Iris pigment epithelial cell (primary cell): Measurements from ENCODE around the gene MCF2L2.

Experiments used
- DNase-seq: peaks from one replicate; pipeline ENCODE4 v3.0.0-alpha.2; 2011; ENCODE audit warnings: low read depth

MCF2L2 gene

DNA sequence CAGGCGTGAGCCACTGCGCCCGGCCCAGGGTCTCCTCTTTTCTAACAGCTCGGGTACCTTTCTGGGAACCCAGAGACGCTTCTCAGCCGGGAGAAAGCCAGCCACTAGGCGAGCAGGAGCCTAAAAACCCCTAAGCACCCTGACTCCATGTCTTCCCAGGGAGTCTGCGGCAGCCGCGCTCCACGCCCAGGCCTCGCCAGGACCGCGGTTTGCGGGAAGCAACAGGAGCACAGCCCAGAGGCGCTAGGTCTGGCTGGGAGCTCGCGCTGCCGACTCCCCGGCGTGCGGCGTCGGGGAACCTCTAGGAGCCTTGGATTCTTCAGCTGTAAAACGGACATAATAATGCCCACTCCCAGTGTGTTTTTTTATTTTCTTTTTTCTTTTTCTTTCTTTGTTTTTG lies 264.9 kb downstream of the MCF2L2 start:
- DNase-seq: no peak

- DNase-seq: no peak
Measured at GRCh38 chr3:183161552-183162336, 266.7 kb downstream of the MCF2L2 start.

DNA sequence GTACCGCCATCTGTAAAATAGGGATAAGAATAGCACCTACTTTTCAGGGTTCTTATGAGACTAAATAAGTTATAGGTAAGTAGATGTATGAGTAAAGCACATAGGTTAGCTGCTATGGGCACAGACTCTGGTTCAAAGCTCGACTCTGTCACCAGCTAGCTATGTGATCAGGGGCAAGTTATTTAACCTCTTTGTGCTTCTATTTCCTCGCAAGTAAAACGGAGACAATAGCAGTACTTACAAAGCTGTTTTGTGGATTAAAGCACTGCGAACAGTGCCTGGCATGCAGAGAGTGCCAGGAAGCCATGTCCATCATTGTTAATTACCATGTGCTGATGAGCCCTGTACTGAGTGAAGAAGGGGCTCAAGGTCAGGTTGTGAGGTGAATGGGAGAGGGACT lies 267.8 kb downstream of the MCF2L2 start:
- DNase-seq: no peak

GRCh38 chr3:183159333-183159732 lies 269.1 kb downstream of the MCF2L2 start:
- DNase-seq: no peak

DNA sequence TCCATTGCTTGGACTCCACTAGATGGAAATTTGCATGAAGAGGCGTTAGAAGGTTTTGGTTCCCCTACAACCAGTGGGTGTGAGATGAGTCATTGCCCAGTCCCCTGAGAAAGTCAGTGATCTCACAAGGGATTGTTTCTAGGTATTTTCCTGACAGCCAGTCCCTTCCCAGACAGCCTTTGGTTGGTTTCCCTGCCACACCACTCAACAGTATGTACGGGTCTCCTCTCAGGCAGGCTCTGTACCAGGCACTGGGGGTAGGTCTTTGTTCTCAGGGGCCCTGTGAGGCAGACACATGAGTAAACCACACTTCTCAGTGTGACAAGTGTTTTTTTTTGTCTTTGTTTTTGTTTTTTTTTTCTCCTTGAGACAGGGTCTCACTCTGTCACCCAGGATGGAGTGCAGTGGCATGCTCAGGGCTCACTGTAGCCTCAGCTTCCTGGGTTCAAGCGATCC lies 269.8 kb downstream of the MCF2L2 start:
- peak; percentile 88 for DNase-seq

DNA sequence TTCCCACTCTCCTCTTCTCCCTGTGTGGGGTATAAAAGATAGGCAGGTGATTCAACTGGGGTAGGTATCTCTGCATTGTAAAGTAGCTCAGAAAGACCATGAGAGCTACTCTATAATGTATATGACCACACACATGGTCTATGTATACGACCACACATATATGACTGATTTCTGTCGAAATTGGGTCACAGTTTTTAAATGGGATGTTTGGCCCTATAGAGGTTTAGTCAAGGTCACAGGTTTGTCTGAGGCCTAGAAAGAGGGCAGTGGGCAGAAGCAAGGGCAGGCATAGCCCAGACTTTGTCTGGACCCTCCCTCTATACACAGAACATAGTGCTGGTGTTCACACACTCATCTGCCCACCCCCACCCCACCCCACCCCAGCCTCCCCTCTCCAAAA lies 270.3 kb downstream of the MCF2L2 start:
- DNase-seq: no peak

GRCh38 chr3:183156266-183156665 lies 272.2 kb downstream of the MCF2L2 start:
- no peak for DNase-seq

DNA sequence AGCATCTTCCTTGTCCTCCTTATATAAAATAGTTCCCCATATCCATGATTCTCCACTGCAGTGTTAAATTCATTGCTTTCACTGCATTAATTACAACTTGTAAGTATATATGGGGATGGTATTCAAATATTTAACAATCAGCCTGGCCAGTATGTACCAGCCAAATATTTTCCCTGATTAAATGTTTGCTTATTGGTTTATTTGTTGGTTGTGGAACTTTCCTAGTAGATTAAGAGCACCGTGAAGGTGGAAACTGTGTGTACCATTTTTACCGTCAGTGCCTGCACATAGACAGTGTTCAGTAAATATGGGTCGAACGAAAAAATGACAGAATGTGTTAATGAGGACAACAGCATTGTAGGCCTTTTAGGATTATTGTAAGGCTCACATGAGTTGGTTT lies 272.9 kb downstream of the MCF2L2 start:
- no peak for DNase-seq

DNA sequence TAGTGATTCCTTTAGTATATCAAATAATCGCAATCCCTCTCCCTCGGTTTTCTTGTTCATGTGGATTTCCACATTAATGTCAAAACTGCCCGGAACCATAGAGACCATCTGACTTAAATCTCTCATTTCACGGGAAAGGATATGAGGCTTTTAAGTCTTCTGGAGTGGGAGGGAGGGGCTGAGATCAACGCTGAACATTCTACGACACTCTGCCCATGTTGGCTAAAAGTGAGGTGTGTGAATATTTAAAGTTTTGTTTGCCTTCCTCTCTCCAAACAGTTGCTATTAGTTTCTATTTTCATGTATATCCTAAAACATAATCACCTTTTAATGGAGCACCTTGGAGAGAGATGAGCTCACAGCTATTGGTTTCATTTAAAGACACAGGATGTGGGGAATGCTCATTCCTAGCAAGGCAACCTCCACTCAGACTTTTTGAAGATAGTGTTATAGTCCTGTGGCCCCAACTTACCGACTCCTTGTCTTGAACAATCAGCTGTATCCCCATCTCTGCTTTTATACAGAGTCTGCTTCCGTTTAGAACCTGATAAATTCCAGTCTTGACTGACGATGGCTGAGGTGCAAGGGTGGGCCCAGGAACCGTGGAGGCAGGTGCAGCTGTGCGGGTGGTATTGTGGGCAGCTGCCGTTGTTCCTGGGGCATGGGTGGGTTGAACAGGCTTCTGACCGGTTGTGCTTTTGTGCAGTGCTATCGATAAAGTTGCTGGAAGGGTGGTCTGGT lies 275.0 kb downstream of the MCF2L2 start:
- no peak for DNase-seq

- DNase-seq: no peak
Measured at GRCh38 chr3:183151821-183152351, 276.5 kb downstream of the MCF2L2 start.

DNA sequence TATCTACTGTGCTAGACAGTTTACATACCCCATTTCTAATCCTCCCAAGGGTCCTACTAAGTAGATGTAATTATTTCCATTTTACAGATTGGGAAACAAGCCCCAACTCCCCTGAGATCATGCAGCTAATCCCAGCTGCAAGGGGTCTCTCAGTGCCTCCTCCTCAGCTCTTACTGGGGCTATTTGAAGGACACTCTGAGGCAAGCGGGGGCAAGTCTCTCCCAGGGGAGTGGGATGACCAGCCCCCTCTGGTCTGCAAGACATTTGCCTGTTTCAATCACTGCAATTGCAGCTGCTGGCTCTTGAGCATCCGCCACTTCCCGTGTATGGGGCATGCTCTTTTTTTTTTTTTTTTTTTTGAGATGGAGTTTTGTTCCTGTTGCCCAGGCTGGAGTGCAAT lies 277.3 kb downstream of the MCF2L2 start:
- no peak for DNase-seq

- peak; percentile 45 for DNase-seq
Measured at GRCh38 chr3:183149915-183150750, 278.3 kb downstream of the MCF2L2 start.

DNA sequence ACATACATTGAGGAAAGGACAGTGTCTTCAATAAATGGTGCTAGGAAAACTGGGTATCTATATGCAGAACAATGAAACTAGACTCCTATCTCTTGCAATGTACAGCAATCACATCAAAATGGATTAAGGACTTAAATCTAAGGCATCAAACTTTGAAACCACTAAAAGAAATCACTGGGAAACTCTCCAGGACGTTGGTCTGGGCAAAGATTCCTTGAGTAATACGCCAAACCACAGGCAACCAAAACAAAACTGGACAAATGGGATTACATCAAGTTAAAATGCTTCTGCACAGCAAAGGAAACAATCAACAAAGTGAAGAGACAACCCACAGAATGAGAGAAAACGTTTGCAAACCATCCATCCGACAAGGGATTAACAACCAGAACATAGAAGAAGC lies 280.4 kb downstream of the MCF2L2 start:
- peak; percentile 90 for DNase-seq

DNA sequence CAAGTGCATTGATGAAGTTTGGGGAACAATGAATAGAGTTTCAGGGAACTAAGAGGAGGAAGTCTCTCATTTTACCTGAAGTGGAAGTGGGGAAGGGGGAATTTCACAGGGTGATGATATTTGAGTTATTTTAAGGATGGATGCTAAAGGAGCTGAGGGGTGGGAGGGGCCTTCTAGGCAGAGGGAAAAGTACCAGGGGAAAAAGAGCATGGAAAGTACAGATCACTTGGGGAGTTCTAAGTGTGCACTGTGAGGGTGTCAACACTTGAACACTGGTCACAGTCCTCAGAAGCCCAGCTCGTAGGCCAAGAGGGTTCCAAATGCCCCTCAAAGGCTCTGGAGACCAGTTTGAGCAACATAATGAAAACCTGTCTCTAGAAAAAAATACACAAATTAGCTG lies 284.1 kb downstream of the MCF2L2 start:
- no peak for DNase-seq

GRCh38 chr3:183142199-183142598 lies 286.2 kb downstream of the MCF2L2 start:
- DNase-seq: no peak

DNA sequence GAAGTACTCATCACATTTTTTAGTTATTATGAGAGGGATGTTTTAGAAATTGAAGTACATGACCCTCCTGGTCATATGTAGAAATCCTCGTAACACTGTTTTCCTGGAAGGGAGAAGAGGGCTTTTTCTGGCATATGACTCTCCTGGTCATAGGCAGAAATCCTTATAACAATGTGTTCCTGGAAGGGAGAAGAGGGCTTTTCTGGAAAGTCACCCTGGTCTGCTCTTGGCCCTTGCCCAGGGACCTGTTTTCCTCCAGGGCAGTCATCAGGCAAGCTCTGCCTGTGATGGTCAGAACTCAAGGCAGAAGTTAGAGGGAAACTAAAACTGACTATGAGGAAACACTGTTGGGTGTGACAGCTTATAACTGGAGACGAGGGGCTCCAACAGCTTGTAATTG lies 293.6 kb downstream of the MCF2L2 start:
- DNase-seq: no peak

- no peak for DNase-seq
Measured at GRCh38 chr3:183132409-183132808, 296.0 kb downstream of the MCF2L2 start.

GRCh38 chr3:183131735-183132134 lies 296.7 kb downstream of the MCF2L2 start:
- peak; percentile 88 for DNase-seq

- peak; percentile 17 for DNase-seq
Measured at GRCh38 chr3:183131186-183131725, 297.2 kb downstream of the MCF2L2 start.

DNA sequence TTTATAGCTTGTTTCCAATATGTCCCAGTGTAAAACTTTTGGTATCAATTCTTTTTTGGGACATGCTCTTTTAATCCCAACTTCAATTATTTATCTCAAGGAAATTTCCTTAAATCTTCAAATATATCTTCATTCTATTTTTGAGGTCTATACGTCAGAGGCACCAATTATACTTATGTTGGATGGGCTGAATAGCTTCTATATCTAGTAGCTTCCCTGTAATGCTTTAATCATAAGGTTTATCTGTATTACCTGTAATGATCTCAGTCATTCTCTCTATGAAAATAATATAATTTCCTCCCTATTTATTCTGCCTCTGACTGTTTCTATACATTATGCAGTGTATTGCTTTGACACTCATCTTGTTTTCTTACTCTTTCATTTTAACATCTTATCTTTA lies 299.2 kb downstream of the MCF2L2 start:
- DNase-seq: no peak

DNA sequence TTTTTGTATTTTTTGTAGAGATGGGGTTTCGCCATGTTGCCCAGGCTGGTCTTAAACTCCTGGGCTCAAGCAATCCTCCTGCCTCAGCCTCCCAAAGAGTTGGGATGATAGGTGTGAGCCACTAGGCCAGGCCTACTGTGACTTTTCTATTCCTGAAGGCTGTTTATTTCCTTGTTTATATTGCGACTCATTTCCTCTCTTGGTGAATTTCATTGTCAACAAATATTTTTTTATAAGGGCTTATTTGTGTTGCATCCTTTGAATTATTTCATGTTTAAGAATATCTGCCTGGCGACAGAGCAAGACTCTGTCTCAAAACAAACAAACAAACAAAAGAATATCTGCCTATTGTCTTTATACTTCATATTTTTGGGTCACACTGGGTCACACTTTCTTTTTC lies 299.7 kb downstream of the MCF2L2 start:
- no peak for DNase-seq
